Right lobe of liver (tissue), 6 donors: ENCODE results near the gene EML6. TPM values are rescaled to one million over a fixed set of nuclear protein-coding genes. Genes with fewer than 3 reads are reported as not detected.

Experiments used
- ATAC-seq, 4 donors: fragments of 200-7000 bp; cut with Tn5 transposase; one replicate each; pipeline ENCODE4 v1.9.1; 2020; ENCODE audit warnings: mild to moderate bottlenecking in 4 of 4, moderate library complexity in 4 of 4
- DNase-seq, 3 donors: peaks; one replicate each; pipeline ENCODE4 v3.0.0-alpha.2; 2020
- H3K27ac ChIP-seq, 3 donors: fragments of 200-600 bp; one replicate each; pipeline ENCODE4 v1.8.0; 2022
- H3K27me3 ChIP-seq, 2 donors: fragments of 200-600 bp; one replicate each; pipeline ENCODE4 v1.8.0; 2022
- H3K36me3 ChIP-seq, 4 donors: fragments of 200-600 bp; sonication (generic) in 1 of 4; one replicate each; pipeline versions ENCODE4 v1.5.1 to v1.8.0; 2017 to 2022; ENCODE audit warnings: control low read depth in 1 of 4
- H3K4me1 ChIP-seq, 4 donors: fragments of 200-600 bp; sonication (generic) in 1 of 4; one replicate each; pipeline versions ENCODE4 v1.5.1 to v1.8.0; 2017 to 2022; ENCODE audit warnings: control low read depth in 1 of 4
- H3K4me3 ChIP-seq, 3 donors: fragments of 200-600 bp; one replicate each; pipeline ENCODE4 v1.8.0; 2022
- H3K9me3 ChIP-seq, 4 donors: fragments of 200-600 bp; sonication (generic) in 1 of 4; one replicate each; pipeline versions ENCODE4 v1.5.1 to v1.8.0; 2017 to 2022; ENCODE audit warnings: control low read depth in 1 of 4
- CTCF ChIP-seq, 4 donors: fragments of 200-600 bp in 3 of 4; fragments of 450-650 bp in 1 of 4; IDR thresholded peaks; one replicate each; pipeline versions ENCODE4 v1.5.1 to v1.8.0; 2016 to 2022; ENCODE audit warnings: antibody characterized with exemption in 4 of 4, mild to moderate bottlenecking in 2 of 4
- POLR2A ChIP-seq: fragments of 450-650 bp; IDR thresholded peaks from one replicate; pipeline ENCODE4 v1.6.1; 2017; ENCODE audit warnings: antibody characterized with exemption, mild to moderate bottlenecking
- WGBS: methylation state at CpG from one replicate; pipeline ENCODE4 v1.1.6; 2018; ENCODE audit warnings: low coverage, low lambda C conversion rate; ENCODE audit not compliant: insufficient coverage; ENCODE audit errors: missing lambda C conversion rate; 5-methylcytosine and 5-hydroxymethylcytosine counted together
- intact Hi-C, 2 donors: fragments of 100-400 bp; cut with DNase I; formaldehyde crosslinking; loops; one replicate each; pipeline versions ENCODE4 v1.11.2 to v1.14.1; 2022
- total RNA-seq, 6 experiments: library from RNA; depleted of rRNA in 2 of 6; stranded (reverse); fragments of >200 nt in 2 of 6; fragmentation: NEBNext Ultra II Directional in 3 of 6; extraction: Animal tissue kit (Norgen Biotek cat#: 25700) in 3 of 6; gene quantifications; one replicate each; pipeline versions ENCODE4 v1.1.0 to v1.2.4, GENCODE V29; 2016 to 2023
- donor health status: DM: no; HTN: yes; CAD: no.
- donor health status: DM: no; HTN: no; CAD: no.
- donor health status: DM: no; HTN: no; CAD: no.
- donor health status: DM: no; HTN: yes; CAD: no.
- donor health status: DM: no; HTN: yes; CAD: no.

EML6 gene
- total RNA-seq, 6 experiments from 2014 or later, result 0.82 to 2.5 (median 1.5) TPM

- 12% methylated on average over 3 of the region's 3 CpGs for WGBS
- peak in 3 of 4 donors; percentile 25 to 72 (median 52) for ATAC-seq
- Histone ChIP-seq H3K36me3 (no peaks in the 10 kb centered on the region), H3K27me3 (no peaks in the 10 kb centered on the region), H3K4me1 (peaks cover 0 to 32% (median 5%) of the 10 kb centered on the region in 4 donors), H3K9me3 (no peaks in the 10 kb centered on the region), H3K27ac (no peak overlapping the region), H3K4me3 (no peak overlapping the region)
- intact Hi-C loops, result no loop called here
- DNase-seq, result no peak
- TF ChIP-seq POLR2A (no peak), CTCF (IDR thresholded peaks at IDR 0.05) (no peak)
These were observed 275.7 kb downstream of the EML6 start for GRCh38 chr2:54999182-54999581.

- intact Hi-C loops, result no loop called here
These were observed 276.9 kb downstream of the EML6 start for GRCh38 chr2:55000341-55000740.

GRCh38 chr2:55001716-55002115, 278.3 kb downstream of the EML6 start:
- Histone ChIP-seq H3K36me3 (no peaks in the 10 kb centered on the region), H3K27ac (no peak overlapping the region), H3K9me3 (no peaks in the 10 kb centered on the region), H3K27me3 (no peaks in the 10 kb centered on the region), H3K4me3 (no peak overlapping the region), H3K4me1 (peaks cover 0 to 50% (median 7%) of the 10 kb centered on the region in 4 donors)
- ATAC-seq, result no peak
- no peak for DNase-seq
- whole genome bisulfite sequencing, result 90% methylated on average over 2 of the region's 2 CpGs
- TF ChIP-seq POLR2A (no peak), CTCF (IDR thresholded peaks at IDR 0.05) (no peak)
- intact Hi-C loops, result no loop called here

More at GRCh38 chr2:55000341-55000740, 276.9 kb downstream of the EML6 start:
- Histone ChIP-seq H3K4me1 (peaks cover 0 to 42% (median 5%) of the 10 kb centered on the region in 4 donors), H3K36me3 (no peaks in the 10 kb centered on the region), H3K27ac (no peak overlapping the region), H3K4me3 (no peak overlapping the region), H3K9me3 (no peaks in the 10 kb centered on the region), H3K27me3 (no peaks in the 10 kb centered on the region)
- 25% methylated on average over 4 of the region's 4 CpGs for WGBS
- TF ChIP-seq POLR2A (no peak), CTCF (IDR thresholded peaks at IDR 0.05) (no peak)
- ATAC-seq, result no peak
- no peak for DNase-seq

GRCh38 chr2:55003706-55004639, 280.5 kb downstream of the EML6 start:
- intact Hi-C loops, result no loop called here
- TF ChIP-seq CTCF (IDR thresholded peaks at IDR 0.05) (no peak), POLR2A (no peak)
- no peaks in the 10 kb centered on the region for H3K9me3 ChIP-seq
- H3K36me3 ChIP-seq, result no peaks in the 10 kb centered on the region
- no peak for ATAC-seq
- WGBS, result 78% methylated on average over 9 of the region's 10 CpGs
- H3K27me3 ChIP-seq, result no peaks in the 10 kb centered on the region
- H3K27ac ChIP-seq, result no peak overlapping the region
- DNase-seq, result no peak
- H3K4me1 ChIP-seq, result peaks cover 0 to 55% (median 9%) of the 10 kb centered on the region in 4 donors
- H3K4me3 ChIP-seq, result no peak overlapping the region
